NCI-H2196 (cell line): Measurements from ENCODE around the gene MAGEA3.
"Not testable (repeated sequence)": the region's sequence is repeated elsewhere in the genome, so short reads cannot be mapped to it uniquely, and the experiment has no call there.

Experiments used
- DNase-seq: peaks from one replicate; lab custom pipeline; 2025; ENCODE audit not compliant: unreplicated experiment; lab: John Stamatoyannopoulos, UW

Gene MAGEA3

GRCh38 chrX:152697952-152698931 lies at the start of gene MAGEA3:
TSS of gene MAGEA3 (plus strand) at chrX:152698794. CDS start at chrX:152700833, 2,039 bp downstream.
- DNase-seq, result not testable (repeated sequence)

DNA sequence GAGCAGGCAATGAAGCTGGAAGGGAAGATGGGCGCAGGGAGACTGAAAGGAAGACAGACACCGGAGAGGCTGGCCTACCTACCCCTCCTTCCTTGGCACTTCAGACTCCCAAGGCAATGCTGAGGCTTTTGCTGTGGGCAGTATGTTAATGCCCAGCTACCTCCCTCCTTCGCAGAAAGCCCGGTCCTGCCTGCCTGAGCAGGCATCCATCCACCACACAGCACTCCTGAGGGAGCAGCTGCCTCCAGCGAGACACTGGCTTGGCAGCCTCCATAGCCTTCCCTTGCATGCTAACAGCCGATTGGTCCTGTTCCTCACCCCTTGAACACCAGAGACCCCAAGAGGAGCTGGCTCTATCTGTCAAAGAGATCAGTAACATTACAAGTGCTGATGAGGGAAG lies 46.5 kb upstream of the MAGEA3 start:
- no peak for DNase-seq

GRCh38 chrX:152652467-152652866 lies 46.1 kb upstream of the MAGEA3 start:
- no peak for DNase-seq

GRCh38 chrX:152656087-152656486 lies 42.5 kb upstream of the MAGEA3 start:
- DNase-seq, result no peak

DNA sequence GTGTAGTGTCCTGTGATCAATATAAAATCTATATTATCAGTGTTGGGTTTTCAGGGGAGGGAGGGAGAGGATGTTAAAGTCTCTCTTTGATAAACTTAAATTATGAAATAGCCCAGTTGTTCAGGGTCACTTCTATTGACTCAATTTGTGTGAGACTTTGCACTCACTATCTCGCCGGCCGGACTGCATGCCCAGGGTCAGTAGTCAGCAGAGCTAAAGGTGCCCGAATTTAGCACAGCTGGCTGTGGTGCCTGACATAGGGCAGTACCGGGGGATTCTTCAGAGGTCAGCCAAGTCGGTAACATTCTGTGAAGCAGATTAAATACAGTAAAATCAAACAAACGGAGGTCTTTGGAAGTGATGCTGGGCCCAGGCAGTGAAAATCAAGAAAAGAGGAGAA lies 41.7 kb upstream of the MAGEA3 start:
- DNase-seq, result no peak

- DNase-seq, result no peak
Observed at GRCh38 chrX:152658302-152658701, 40.3 kb upstream of the MAGEA3 start.

DNA sequence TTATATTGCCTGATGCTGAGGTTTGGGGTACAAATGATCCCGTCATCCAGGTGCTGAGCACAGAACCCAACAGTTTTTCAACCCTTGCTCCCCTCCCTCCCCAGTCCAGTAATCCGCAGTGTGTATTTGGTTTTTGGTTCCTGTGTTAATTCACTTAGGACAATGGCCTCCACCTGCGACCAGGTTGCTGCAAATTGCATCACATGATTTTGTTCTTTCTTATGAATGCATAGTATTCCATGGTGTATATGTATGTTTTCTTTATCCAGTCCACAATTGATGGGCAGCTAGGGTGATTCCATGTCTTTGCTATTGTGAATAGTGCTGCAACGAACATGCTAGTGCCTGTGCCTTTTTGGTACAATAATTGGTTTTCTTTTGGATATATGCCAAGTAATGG lies 35.5 kb upstream of the MAGEA3 start:
- DNase-seq, result no peak

GRCh38 chrX:152674135-152674534 lies 24.5 kb upstream of the MAGEA3 start:
- no peak for DNase-seq

- not testable (repeated sequence) for DNase-seq
Observed at GRCh38 chrX:152674652-152675051, 23.9 kb upstream of the MAGEA3 start.

- DNase-seq, result not testable (repeated sequence)
Observed at GRCh38 chrX:152681012-152681411, 17.6 kb upstream of the MAGEA3 start.

DNA sequence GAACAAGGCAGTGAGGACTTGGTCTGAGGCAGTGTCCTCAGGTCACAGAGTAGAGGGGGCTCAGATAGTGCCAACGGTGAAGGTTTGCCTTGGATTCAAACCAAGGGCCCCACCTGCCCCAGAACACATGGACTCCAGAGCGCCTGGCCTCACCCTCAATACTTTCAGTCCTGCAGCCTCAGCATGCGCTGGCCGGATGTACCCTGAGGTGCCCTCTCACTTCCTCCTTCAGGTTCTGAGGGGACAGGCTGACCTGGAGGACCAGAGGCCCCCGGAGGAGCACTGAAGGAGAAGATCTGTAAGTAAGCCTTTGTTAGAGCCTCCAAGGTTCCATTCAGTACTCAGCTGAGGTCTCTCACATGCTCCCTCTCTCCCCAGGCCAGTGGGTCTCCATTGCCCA lies 1.8 kb downstream of the MAGEA3 start:
- DNase-seq, result not testable (repeated sequence)

DNA sequence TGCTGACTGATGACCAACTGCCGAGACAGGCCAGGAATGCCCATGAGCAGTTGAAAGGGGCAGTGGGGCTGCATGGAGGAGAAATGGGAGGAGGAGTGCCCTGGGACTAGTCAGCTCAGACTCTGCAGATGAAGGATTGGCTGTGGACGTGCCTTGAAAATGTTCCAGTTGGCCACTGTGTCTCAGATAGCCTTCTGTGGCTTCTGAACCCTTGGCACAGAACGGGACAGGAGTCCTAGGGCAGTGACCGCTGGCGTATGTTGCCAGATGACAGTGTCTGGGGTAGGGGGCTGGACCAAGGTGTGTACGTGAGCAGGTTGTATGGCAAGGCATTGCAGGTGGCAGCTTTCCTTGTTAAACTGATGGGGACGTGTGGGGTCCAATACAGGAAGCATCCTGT lies 7.9 kb downstream of the MAGEA3 start:
- DNase-seq, result not testable (repeated sequence)

DNA sequence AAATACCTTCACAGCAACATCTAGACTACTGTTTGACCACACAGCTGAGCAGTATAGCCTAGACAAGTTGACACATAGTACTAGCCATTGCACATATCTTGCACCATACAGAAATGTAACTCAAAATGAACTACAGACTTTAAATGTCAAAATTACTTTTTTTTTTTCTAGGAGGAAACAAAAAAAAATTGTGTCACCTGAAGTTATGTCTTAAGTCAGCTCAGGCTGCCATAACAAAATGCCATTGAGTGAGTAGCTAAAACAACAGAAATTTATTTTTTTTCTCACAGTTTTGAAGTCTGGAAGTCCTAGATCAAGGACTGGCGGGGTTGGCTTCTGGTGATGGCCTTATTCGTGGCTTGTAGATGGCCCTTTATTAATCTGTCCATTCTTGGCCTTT lies 10.6 kb downstream of the MAGEA3 start, which contains the start of gene CSAG2:
Gene CSAG2 (minus strand): TSS at position 101 of the 400 bp plus-strand sequence. CDS start 161 bp downstream, outside the sequence.
- DNase-seq, result not testable (repeated sequence)

GRCh38 chrX:152713195-152713594 lies 14.6 kb downstream of the MAGEA3 start:
- not testable (repeated sequence) for DNase-seq

- DNase-seq, result not testable (repeated sequence)
Observed at GRCh38 chrX:152713815-152714787, 15.5 kb downstream of the MAGEA3 start, which contains the start of gene MAGEA2B. TSS of gene MAGEA2B (plus strand) at chrX:152714628. CDS start at chrX:152717107, 2,479 bp downstream.

DNA sequence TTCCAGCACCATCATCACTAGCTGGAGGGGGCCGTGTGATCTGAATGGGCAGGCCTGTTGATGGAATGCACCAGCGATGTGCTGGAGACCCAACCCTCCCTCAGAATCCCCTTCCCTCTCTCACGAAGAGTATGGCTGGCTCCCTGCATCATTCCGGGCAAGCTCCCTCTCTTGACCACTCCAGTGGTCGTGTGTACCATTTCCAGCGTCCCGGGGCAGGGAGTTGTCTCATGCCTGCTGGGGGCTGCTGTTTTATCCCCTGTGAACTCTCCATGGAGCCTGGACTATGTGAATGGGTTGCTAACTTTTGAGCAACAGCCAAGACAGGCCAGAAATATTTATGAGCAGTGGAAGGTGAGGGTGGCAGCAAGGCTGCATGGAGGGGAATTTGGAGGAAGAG lies 26.8 kb downstream of the MAGEA3 start:
- DNase-seq, result no peak

- DNase-seq, result no peak
Observed at GRCh38 chrX:152733261-152733975, 34.8 kb downstream of the MAGEA3 start, which contains the start of the genes CSAG1 and MAGEA12. TSS of gene CSAG1 (minus strand) at chrX:152733721. CDS start at chrX:152732460, 1,261 bp downstream. TSS of gene MAGEA12 (plus strand) at chrX:152733757. CDS start at chrX:152736162, 2,405 bp downstream.

GRCh38 chrX:152734143-152734858 lies 35.7 kb downstream of the MAGEA3 start:
- DNase-seq, result not testable (repeated sequence)

GRCh38 chrX:152735101-152735500 lies 36.5 kb downstream of the MAGEA3 start:
- DNase-seq, result no peak
